Smooth muscle cell (in vitro differentiated cells): ENCODE measurements around the gene SCGB2A2. TPM values are rescaled to one million over a fixed set of nuclear protein-coding genes. Genes with fewer than 3 reads are reported as not detected.

ENCODE experiments used
- DNase-seq: peaks from one replicate; lab custom pipeline; 2025; ENCODE audit not compliant: unreplicated experiment; lab: John Stamatoyannopoulos, UW
- H2AFZ ChIP-seq: fragments of 200-600 bp; sonication (generic); 2 replicates; pipeline ENCODE4 v1.6.0; 2016; ENCODE audit warnings: antibody characterized with exemption, low read depth, mild to moderate bottlenecking
- H3F3A ChIP-seq: fragments of 200-600 bp; sonication (generic); 2 replicates; pipeline ENCODE4 v1.6.0; 2017; ENCODE audit warnings: antibody characterized with exemption, low read depth
- H3K27ac ChIP-seq: fragments of 200-600 bp; sonication (generic); 2 replicates; pipeline ENCODE4 v1.5.1; 2016; ENCODE audit warnings: low read depth, mild to moderate bottlenecking
- H3K27me3 ChIP-seq: fragments of 200-600 bp; sonication (generic); 2 replicates; pipeline ENCODE4 v1.6.1; 2016; ENCODE audit warnings: low read depth, mild to moderate bottlenecking
- H3K36me3 ChIP-seq: fragments of 200-600 bp; sonication (generic); 2 replicates; pipeline ENCODE4 v1.5.1; 2016; ENCODE audit warnings: low read depth
- H3K4me1 ChIP-seq: fragments of 200-600 bp; sonication (generic); 2 replicates; pipeline ENCODE4 v1.5.1; 2016; ENCODE audit warnings: low read depth
- H3K4me2 ChIP-seq: fragments of 200-600 bp; sonication (generic); 2 replicates; pipeline ENCODE4 v1.6.0; 2016; ENCODE audit warnings: mild to moderate bottlenecking
- H3K4me3 ChIP-seq: fragments of 200-600 bp; sonication (generic); 2 replicates; pipeline ENCODE4 v1.5.1; 2016; ENCODE audit warnings: mild to moderate bottlenecking
- H3K79me2 ChIP-seq: fragments of 200-600 bp; sonication (generic); 2 replicates; pipeline ENCODE4 v1.6.0; 2016; ENCODE audit warnings: low read depth, mild to moderate bottlenecking
- H3K9ac ChIP-seq: fragments of 200-600 bp; sonication (generic); 2 replicates; pipeline ENCODE4 v1.6.0; 2016; ENCODE audit warnings: low read depth
- H3K9me3 ChIP-seq: fragments of 200-600 bp; sonication (generic); replicated peaks from 2 replicates; pipeline ENCODE4 v1.5.1; 2016; ENCODE audit warnings: low read depth
- H4K20me1 ChIP-seq: fragments of 200-600 bp; sonication (generic); 2 replicates; pipeline ENCODE4 v1.6.0; 2016; ENCODE audit warnings: low read depth
- CTCF ChIP-seq: fragments of 200-600 bp; sonication (generic); IDR thresholded peaks from 2 replicates; pipeline ENCODE4 v1.5.1; 2017; ENCODE audit warnings: borderline replicate concordance, mild to moderate bottlenecking, antibody characterized with exemption; ENCODE audit not compliant: insufficient read depth, poor library complexity, severe bottlenecking
- WGBS: methylation state at CpG from one replicate; pipeline ENCODE4 v1.1.7; 2016; ENCODE audit warnings: low lambda C conversion rate; 5-methylcytosine and 5-hydroxymethylcytosine counted together
- polyA plus RNA-seq: library from polyadenylated mRNA; unstranded; fragments of >200 nt; fragmentation: Nextera tagmentation; extraction: Ambion mirVana; gene quantifications from 2 replicates; pipeline ENCODE4 v1.2.1, GENCODE V29; 2016
- total RNA-seq: library from RNA; depleted of rRNA; stranded (reverse); fragments of >200 nt; gene quantifications from 2 replicates; pipeline ENCODE4 v1.2.3, GENCODE V29; 2014

SCGB2A2 gene
- total RNA-seq (not detected in 2 replicates), polyA plus RNA-seq (not detected in 2 replicates)

- H3K9ac ChIP-seq, result no peak within 1 kb of the TSS
- no peak for TF ChIP-seq CTCF
- DNase-seq, result no peak
- no peaks in the 10 kb centered on the region for H3K9me3 ChIP-seq
- WGBS, result 87% methylated on average over 10 of the region's 10 CpGs
- H4K20me1 ChIP-seq, result no peaks in the 10 kb centered on the region
- H3K4me2 ChIP-seq, result no peak within 1 kb of the TSS
- H3K4me1 ChIP-seq, result no peaks in the 10 kb centered on the region
- H3K79me2 ChIP-seq, result no peaks in the 10 kb centered on the region
- H2AFZ ChIP-seq, result no peak within 1 kb of the TSS
- H3K27me3 ChIP-seq, result peaks cover 21% of the 10 kb centered on the region
- no peak within 1 kb of the TSS for H3K27ac ChIP-seq
- no peaks in the 10 kb centered on the region for H3K36me3 ChIP-seq
- H3F3A ChIP-seq, result no peaks in the 10 kb centered on the region
- H3K4me3 ChIP-seq, result no peak within 1 kb of the TSS
These were observed at the start of gene SCGB2A2 for GRCh38 chr11:62269654-62270278. Gene SCGB2A2, plus strand, starts transcription at chr11:62270158. Its CDS starts 59 bp downstream, at chr11:62270217.

GRCh38 chr11:62221498-62221897 is 48.5 kb upstream of the SCGB2A2 start:
- Histone ChIP-seq H3K79me2 (no peaks in the 10 kb centered on the region), H3K27me3 (no peaks in the 10 kb centered on the region), H4K20me1 (no peaks in the 10 kb centered on the region), H3F3A (no peaks in the 10 kb centered on the region), H3K9ac (no peak overlapping the region), H3K4me1 (no peaks in the 10 kb centered on the region), H3K4me2 (no peak overlapping the region), H3K9me3 (no peaks in the 10 kb centered on the region), H3K4me3 (no peak overlapping the region), H3K27ac (no peak overlapping the region), H3K36me3 (no peaks in the 10 kb centered on the region), H2AFZ (no peak overlapping the region)
- no peak for TF ChIP-seq CTCF
- WGBS, result 100% methylated on average over 3 of the region's 3 CpGs
- no peak for DNase-seq

- Histone ChIP-seq H3F3A (no peaks in the 10 kb centered on the region), H3K4me2 (no peak overlapping the region), H3K36me3 (no peaks in the 10 kb centered on the region), H3K9ac (no peak overlapping the region), H3K4me1 (no peaks in the 10 kb centered on the region), H2AFZ (peak overlapping the region; percentile 79), H4K20me1 (no peaks in the 10 kb centered on the region), H3K4me3 (no peak overlapping the region), H3K79me2 (no peaks in the 10 kb centered on the region), H3K27ac (peak overlapping the region; percentile 87), H3K27me3 (no peaks in the 10 kb centered on the region), H3K9me3 (no peaks in the 10 kb centered on the region)
- TF ChIP-seq CTCF, result no peak
- DNase-seq, result no peak
These were observed 46.9 kb upstream of the SCGB2A2 start for GRCh38 chr11:62223095-62223494.

- H4K20me1 ChIP-seq, result no peaks in the 10 kb centered on the region
- TF ChIP-seq CTCF, result no peak
- H3K79me2 ChIP-seq, result no peaks in the 10 kb centered on the region
- no peak for DNase-seq
- H3K9me3 ChIP-seq, result no peaks in the 10 kb centered on the region
- no peak overlapping the region for H3K4me3 ChIP-seq
- H3F3A ChIP-seq, result no peaks in the 10 kb centered on the region
- H3K4me2 ChIP-seq, result no peak overlapping the region
- H2AFZ ChIP-seq, result no peak overlapping the region
- no peak overlapping the region for H3K27ac ChIP-seq
- H3K9ac ChIP-seq, result no peak overlapping the region
- H3K27me3 ChIP-seq, result peaks cover 8% of the 10 kb centered on the region
- H3K4me1 ChIP-seq, result no peaks in the 10 kb centered on the region
- no peaks in the 10 kb centered on the region for H3K36me3 ChIP-seq
These were observed 36.2 kb upstream of the SCGB2A2 start for GRCh38 chr11:62233730-62234129.
